Occipital lobe (tissue), 2 donors: ENCODE results near the gene TTLL7. TPM values are rescaled to one million over a fixed set of nuclear protein-coding genes. Genes with fewer than 3 reads are reported as not detected.
"Not testable (repeated sequence)": the region's sequence is repeated elsewhere in the genome, so short reads cannot be mapped to it uniquely, and the experiment has no call there.

Source experiments
- DNase-seq: peaks from one replicate; lab custom pipeline; 2025; lab: John Stamatoyannopoulos, UW
- total RNA-seq: library from RNA; depleted of rRNA; stranded (reverse); fragments of >200 nt; gene quantifications from one replicate; pipeline ENCODE4 v1.2.3, GENCODE V29; 2014

Gene TTLL7
- total RNA-seq, 1 donor from 2014 or later, result 215 TPM

DNA sequence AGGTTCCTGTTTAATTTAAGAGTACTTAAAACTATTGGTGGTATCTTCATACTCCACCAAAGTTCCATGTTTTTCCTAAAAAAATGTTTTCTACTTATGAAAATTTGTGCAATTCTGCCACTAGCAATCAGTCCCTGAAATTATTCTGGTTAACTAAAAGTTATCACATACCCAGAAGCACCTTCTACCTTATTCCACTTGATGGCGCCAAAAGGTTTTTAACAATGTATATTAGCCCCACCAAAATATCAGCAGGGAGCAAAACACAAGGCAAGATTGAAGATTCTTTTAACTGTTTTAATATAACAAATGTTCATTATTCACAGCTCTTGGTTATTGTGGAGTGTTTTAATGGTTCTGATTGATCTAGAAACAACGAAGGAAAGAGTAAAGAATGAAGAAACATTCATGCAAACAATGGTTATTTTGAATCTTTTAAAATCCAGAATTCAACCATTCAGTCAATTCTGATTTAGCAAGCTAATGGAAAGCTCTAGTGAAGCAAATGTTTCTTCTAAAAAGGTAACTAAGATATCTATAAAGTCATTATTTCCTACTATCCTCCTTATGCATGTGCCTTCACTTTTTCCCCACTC, 67.2 kb downstream of the TTLL7 start:
- DNase-seq, result no peak

DNA sequence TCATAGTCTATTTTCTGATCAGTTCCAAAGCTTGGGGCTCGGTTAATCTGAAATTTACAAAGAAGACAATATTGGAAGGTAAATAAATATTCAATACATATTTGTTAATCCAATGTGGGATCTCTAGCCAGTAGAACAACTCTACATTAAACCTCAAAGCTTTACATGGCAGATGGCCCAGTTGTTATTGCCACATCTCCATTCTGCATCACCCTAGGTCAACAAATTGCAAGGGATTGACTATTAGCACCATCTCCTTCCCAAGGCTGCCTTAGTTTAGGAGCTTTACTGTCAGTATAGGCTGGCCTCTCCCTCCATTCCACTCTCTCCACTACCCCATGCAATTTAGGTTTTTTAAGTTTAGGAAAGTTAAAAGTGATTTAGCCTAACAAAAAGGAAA, 69.7 kb downstream of the TTLL7 start:
- no peak for DNase-seq

DNA sequence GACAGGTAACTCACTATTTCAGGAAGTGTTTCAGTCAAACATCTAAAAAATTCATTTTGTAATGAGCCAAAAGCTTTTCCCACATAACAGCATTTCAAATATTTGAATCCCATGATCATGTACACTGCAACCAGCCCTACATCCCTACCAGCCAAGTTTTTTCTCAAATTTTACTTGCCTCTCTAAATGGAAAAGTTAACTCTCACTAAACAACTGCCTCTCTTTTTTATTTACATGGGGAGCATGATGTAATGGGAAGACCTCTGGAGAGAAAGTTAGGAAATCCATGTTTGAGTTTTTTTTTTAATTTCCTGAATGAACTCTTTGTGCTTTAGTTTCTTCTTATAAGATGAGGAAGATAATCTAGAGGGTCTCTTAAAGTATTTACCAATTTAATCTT, 70.5 kb downstream of the TTLL7 start:
- no peak for DNase-seq

DNA sequence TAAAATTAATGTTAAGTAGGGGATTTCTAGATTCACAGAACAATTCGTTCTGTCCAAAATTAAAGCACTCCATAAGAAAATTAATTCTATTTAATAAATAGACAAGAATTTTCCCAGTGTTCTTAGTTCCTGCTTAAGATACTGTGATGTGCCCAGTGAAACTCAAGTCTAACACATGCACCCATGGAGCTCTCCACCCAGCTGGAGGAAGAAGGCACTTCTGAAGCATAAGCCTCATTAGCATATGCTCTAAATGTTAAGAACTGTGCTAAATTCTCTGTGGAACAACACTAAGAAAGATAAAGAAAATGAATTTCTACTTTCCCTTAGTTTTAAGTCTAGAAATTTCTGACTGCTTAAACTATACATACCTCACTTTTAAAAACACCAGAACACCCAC, 71.2 kb downstream of the TTLL7 start:
- no peak for DNase-seq

DNA sequence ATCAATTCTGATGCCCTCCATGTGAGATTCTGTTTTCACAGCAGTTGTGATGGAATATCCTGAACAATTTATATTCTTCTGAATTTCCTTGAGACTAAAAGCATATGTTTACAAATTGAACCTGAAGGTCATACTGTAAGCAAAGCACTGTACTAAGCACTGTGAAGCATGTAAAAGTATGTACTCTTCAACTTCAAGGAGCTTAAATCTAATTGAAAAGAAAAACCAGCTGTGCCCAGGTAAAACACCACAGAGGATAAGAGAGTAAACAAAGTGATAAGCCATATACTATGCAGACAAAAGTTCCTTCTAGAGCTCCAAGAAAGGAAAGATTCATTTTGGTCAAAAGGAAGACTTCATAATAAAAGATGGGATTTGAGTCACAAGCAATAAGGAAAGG, 71.9 kb downstream of the TTLL7 start:
- DNase-seq, result no peak

DNA sequence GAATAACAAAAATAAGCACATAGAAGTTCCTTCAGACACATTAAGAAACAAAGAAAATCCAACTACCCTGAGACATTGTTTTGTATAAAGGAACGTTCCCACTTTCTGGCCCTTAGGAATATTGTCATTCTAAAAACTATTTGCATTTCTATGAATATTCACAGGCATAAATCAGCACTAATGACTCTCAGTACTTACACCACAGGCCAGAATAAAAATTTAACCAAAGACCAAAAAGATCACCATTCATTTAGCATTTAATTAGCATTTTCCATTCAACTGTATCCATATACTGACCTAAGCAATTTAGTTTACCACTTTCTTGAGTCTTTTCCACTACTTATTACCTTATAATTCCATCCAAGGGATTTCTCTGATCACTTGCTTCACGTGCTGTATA, 75.4 kb downstream of the TTLL7 start:
- no peak for DNase-seq

DNA sequence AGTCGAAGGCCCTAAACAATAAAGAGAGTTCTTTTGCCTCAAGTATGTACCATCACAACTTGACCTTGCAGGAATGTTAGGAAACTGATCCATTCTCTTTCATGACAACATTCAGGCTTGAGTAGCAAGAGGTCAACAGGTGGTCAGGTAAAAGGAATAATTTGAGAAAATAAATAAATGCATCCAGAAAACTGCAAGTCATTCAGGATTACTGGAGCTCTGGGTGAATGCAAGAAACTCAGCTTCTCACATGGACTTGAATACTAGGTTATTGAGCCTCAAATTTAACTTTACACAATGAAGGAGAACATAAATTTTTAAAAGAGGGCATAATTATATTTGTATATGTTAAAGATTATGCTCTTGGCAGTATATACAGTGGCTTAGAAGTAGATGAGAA, 76.5 kb downstream of the TTLL7 start:
- no peak for DNase-seq

DNA sequence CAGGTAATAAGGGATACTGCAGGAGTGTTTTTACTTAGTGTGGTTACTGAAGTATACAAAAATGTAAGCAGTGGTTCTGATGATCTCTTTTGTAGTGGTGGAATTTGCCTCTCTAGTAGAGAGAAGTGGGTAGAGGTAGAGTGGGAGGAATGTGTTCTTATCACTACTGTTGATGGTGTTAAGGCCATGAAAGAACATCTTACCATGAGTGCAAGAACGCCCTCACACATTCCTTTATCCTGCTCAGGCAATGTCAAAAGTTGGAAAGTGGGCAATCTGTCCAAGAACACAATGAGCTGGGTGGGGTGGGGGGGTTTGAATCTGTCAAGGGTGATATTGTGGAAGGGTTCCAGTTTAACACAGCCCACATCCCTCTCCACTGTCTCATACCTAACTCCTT, 78.6 kb downstream of the TTLL7 start:
- DNase-seq, result no peak

DNA sequence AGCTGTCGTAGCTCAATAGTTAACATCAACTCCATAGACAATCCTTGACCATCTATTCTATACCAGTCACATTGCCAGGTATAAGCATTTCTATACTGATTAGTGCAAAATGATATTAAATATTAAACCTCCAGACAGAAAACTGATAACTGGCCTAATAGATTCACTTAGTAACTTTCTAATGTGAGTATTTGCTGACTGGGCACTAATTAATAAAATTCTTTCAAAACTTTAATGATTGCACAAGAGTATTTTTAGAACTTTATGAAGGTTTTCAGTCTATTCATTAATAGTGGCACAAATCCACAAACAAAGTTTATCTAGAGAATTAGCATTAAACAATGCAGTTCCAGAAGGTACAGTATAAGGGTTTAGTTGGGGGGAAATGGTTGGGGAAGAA, 79.1 kb downstream of the TTLL7 start:
- DNase-seq, result no peak

DNA sequence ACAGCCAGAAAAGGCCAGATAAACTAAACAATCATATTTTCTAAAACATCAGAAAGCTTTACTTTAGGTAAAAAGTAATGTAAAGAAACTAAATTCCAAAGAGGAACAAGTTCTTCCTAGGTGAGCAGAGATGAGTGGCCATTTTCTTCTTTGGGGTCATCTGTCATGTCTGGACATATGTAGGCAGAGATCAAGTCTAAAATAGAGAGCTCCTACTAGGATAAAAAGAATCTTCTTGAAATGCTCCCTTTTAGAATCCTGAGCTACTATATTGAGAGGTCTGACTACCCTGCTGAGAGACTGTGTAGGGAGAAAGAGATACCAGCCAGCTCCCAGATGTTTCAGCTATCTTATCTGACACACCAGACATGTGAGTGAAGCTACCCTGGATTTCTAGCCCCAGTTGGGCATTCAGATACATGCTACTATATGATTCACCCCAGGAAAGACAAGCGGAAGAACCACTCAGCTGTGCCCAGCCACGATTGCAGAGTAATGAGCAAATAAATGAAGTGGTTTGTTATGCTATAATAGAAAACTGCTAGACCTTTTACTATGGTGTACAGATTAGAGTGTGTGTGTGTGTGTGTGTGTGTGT, 80.1 kb downstream of the TTLL7 start:
- DNase-seq, result no peak

DNA sequence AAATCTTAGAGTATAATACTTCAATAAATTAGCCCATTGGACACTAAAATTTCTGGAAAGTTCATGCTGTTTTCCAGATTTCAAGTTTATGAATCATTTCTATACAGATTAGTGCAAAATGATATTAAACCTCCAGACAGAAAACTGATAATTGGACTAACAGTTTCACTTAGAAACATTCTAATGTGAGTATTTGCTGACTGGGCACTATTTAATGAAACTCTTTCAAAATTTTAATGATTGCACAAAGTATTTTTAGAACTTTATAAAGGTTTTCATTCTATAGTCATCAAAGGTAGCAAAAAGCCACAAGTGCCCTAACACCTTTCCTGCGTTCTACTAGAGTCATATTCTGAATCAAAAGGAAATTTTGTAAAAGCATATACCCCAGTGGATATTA, 81.0 kb downstream of the TTLL7 start:
- DNase-seq, result no peak

DNA sequence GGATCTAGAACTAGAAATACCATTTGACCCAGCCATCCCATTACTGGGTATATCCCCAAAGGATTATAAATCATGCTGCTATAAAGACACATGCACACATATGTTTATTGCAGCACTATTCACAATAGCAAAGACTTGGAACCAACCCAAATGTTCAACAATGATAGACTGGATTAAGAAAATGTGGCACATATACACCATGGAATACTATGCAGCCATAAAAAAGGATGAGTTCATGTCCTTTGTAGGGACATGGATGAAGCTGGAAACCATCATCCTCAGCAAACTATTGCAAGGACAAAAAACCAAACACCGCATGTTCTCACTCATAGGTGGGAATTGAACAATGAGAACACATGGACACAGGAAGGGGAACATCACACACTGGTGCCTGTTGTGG, 82.8 kb downstream of the TTLL7 start:
- DNase-seq, result not testable (repeated sequence)

DNA sequence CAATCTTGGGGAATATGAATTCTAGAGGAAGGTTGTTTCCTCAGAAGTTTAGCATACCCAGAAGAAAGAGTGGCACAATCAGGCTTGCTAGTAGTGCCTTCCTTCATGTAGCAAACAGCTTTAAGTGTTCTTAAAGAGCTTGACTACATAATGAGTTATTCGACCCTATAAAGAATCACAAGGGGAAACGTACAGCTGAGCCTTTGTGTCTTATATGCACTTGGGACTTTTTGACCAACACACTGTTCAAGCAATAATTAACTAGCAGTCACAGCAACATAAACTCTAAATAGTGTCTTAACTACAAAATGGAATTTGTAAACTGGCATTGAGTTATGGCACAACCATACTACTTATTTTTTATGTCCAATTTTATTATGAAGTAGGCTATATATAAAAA, 86.1 kb downstream of the TTLL7 start:
- no peak for DNase-seq

DNA sequence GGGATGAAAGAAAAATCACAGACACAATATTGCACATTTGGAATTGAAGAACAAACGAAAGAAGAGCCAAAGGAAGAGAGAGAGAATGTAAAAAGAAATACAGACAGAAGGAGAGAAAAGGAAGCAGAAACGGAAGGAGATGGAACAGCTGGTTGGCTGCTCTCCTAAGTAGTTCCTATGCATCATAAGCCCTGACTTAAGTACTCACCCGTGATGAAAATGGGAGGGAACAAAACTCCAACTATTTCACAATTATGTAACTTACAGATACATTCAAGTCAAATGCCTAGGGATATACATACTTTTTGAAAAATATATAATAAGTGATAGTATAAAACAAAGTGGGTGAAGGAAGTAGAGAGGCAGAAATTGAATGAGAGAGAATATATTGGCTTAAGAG, 88.5 kb downstream of the TTLL7 start:
- DNase-seq, result no peak

DNA sequence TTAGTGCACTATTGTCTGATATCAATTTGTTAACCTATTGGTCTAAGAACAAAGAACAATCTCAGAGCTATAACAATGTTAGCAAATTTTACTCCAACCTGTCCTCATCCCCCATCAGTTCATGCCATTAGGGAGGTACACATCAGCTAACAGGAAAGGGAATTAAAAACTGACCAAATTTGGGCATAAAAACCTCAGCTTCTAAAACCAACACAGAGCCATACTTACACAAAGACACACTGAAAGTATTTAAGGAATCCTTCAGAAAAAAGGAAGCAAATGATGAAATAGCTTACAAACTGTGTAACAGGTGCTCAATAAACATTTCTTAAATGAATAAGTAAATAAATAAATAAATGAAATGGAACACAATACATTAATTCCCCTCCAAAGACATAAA, 89.2 kb downstream of the TTLL7 start:
- no peak for DNase-seq

DNA sequence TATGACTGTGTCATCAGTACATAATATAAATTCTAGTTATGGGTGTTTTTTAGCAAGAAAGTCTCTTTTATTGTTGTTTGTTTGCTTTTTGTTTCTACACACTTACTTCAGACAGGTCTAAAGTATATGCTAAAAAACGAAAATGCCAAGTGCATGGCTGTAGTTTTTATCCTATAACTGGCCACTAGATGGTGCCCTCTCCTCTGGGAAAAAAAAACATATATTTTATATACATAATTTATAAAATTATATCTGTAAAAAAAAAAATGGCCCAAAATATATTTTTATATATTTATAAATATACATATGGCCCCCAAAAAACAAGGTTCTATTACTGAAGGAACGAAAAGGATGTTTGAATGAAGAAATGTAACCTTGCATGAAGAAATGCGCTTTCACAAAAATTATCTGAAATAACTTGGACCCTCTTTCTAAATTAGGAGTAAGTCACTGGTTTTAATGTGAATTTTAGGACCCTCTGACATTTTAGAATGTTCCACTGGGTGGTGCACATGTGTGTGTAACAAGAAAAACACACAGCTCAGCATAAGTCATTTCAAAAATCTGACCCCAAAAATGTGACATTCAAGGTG, 93.5 kb downstream of the TTLL7 start:
- DNase-seq, result no peak

DNA sequence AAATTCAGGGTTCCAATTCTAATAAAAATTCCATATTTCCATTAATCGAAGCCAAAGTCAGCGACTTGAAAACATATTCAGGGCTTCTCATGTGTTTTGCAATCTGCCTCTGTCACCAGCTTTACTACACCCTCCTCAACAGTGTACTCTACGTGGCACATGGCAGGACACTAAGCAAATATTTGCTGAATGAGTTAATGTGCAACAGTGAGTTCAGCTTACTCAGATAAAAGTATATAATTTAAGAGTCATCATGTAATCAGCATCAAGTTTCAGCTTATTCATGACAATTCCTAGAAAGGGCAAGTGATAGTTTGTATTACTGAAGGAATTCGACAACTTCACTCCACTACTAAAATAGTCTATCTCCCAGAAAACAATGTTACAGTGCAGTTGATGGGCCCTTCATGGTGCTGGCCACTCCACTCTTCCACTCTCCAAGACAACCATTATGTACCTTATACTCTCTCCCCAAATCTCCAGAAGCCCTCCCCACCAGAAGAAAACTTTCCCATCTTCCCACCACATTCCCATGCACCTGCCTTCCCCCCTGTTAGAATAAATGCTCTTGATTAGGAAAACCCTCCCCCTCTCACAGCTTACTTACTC, 97.3 kb downstream of the TTLL7 start:
- DNase-seq, result no peak

DNA sequence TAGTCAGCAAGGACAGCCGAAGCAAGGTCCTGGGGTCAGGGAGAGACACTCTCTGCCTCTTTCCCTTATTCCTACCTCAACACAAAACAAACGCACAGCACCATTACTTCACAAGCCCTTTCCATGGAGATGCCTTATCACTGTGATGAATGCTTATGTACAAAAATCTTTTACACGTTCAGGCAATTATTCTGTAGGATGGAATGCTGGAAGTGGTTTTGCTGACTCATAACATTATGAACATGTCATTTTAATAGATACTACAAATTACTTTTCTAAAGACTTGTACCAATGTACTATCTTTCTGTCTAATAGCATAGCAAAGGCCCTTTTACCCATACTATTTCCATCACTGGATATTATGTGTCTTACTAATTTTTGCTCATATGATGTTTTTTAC, 98.4 kb downstream of the TTLL7 start:
- DNase-seq, result no peak

DNA sequence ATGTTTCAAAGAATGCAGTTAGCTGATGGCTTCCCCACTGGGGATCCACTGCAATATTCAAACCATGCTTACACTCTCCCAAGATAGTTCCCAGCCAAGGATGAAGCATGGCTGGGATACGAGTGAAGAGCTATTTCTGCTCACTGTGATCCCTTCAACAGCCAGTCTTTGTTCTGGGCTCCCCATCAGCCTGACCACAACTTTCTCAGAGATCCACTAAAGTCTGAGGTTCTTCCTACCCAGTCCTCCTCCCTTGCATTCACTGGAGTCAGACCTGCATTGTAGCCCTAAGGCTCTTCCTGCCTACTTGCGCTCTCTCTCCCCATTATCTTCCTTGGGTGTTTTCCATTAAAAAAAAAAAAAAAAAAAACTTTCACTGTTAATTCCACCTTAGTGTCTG, 101.4 kb downstream of the TTLL7 start:
- DNase-seq, result no peak

DNA sequence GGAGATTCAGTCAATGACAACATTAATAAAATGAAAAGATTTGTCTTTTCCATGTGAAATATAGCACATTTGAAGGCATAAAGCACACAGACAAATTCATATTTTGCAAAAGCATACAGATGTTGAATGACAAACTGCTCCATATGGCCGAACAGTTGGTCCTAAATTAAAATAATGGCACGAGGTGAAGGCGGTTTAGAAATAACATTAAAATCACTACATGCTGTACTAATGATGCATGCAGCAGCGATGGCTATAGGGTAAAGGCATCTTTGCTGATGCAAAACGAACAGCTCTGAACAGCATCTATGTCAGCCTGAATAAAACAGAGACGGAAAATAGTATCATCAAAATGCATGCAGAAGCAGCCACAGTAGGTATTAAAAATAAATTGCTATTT, 102.6 kb downstream of the TTLL7 start:
- no peak for DNase-seq

DNA sequence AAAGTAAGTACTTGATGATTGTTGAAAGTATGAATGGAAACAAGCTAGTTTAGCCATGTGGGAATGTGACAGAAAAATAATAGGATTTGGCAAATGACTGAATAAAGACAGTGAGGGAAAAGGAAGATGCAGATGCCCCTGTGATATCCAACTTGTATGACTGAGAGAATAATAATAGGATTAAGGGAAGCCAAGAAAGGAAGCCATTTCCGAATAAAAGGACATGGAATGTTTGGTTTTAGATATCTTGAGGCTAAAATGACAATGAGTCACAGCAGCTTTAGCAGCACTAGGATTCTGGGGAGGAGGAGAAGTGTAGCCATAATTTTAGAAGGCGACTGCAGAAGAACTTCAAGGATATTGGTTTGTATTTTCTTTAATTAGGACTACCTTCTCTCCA, 109.2 kb downstream of the TTLL7 start:
- no peak for DNase-seq

DNA sequence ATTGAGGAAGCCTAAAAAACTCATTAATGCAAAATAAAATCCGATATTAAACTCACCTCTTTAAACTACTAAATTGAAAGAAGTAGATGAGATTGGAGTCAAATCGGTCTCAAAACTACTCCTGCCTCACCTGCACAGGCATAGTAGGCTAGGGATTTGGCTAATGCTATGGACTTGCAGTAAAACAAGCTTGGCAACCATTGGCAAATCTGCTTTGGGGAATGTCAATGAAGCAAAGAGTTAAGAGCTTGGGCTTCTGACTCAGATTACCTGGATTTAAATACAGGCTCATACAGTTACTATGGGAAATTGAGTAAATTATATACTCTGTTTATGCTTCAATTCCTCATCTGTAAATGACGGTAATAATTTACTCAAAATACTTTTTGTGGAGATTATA, 111.4 kb downstream of the TTLL7 start:
- DNase-seq, result no peak

DNA sequence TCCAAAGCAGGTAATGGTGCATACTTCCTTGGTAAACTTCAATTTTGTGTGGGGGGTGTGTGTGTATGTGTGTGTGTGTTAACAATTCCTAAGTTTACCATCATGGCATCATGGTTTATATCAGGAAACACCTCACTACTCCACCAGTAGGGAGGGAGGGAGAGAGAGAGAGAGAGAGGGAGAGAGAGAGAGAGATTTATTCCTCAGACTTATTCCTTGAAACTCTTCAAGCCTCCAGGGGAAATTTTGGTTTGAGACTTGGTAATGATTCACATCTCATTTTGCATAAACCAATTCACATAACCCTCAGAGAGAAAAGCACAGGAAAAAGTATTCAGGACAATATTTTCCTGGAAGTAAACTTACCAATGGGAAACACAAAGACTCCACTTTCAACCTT, 115.0 kb downstream of the TTLL7 start:
- no peak for DNase-seq
